NCI-H1694 (cell line): ENCODE data around the gene COL5A1.

ENCODE experiments used
- DNase-seq: peaks from one replicate; lab custom pipeline; 2025; lab: John Stamatoyannopoulos, UW

COL5A1 gene

GRCh38 chr9:134626571-134627416 lies 14.8 kb upstream of the COL5A1 start:
- DNase-seq, result no peak

- DNase-seq, result no peak
Measured at GRCh38 chr9:134627417-134628353, 13.9 kb upstream of the COL5A1 start.

- DNase-seq, result no peak
Measured at GRCh38 chr9:134628354-134628736, 13.3 kb upstream of the COL5A1 start.

- no peak for DNase-seq
Measured at GRCh38 chr9:134629061-134629585, 12.5 kb upstream of the COL5A1 start.

- DNase-seq, result no peak
Measured at GRCh38 chr9:134629586-134630392, 11.8 kb upstream of the COL5A1 start.

GRCh38 chr9:134630393-134630790 lies 11.2 kb upstream of the COL5A1 start:
- no peak for DNase-seq

GRCh38 chr9:134630861-134631260 lies 10.7 kb upstream of the COL5A1 start:
- no peak for DNase-seq

- DNase-seq, result no peak
Measured at GRCh38 chr9:134631881-134632280, 9.7 kb upstream of the COL5A1 start.

GRCh38 chr9:134632329-134632728 lies 9.3 kb upstream of the COL5A1 start:
- no peak for DNase-seq

- DNase-seq, result no peak
Measured at GRCh38 chr9:134633362-134634142, 8.1 kb upstream of the COL5A1 start.

- no peak for DNase-seq
Measured at GRCh38 chr9:134634176-134634575, 7.4 kb upstream of the COL5A1 start.

- no peak for DNase-seq
Measured at GRCh38 chr9:134634667-134635230, 6.9 kb upstream of the COL5A1 start.

GRCh38 chr9:134635351-134636148 lies 6.1 kb upstream of the COL5A1 start:
- no peak for DNase-seq

- no peak for DNase-seq
Measured at GRCh38 chr9:134636149-134636507, 5.5 kb upstream of the COL5A1 start.

GRCh38 chr9:134637241-134637640 lies 4.4 kb upstream of the COL5A1 start:
- no peak for DNase-seq

- no peak for DNase-seq
Measured at GRCh38 chr9:134637696-134638501, 3.7 kb upstream of the COL5A1 start.

- no peak for DNase-seq
Measured at GRCh38 chr9:134638502-134639090, 3.0 kb upstream of the COL5A1 start.

GRCh38 chr9:134639994-134640393 lies 1.6 kb upstream of the COL5A1 start:
- DNase-seq, result no peak
